K562 (cell line): Measurements from ENCODE around the gene VIPR2.

Source experiments
- L3MBTL2 ChIP-seq: fragments of 450-650 bp; IDR thresholded peaks from 2 replicates; pipeline ENCODE4 v1.6.1; 2016; ENCODE audit warnings: mild to moderate bottlenecking, moderate library complexity
- THRA ChIP-seq: fragments of 450-650 bp; IDR thresholded peaks from 2 replicates; pipeline ENCODE4 v1.6.1; 2017; ENCODE audit warnings: mild to moderate bottlenecking, moderate library complexity
- ZNF408 ChIP-seq: fragments of 250-450 bp; sonication (Bioruptor Pico); IDR thresholded peaks from 2 replicates; pipeline ENCODE4 v1.4.0; 2020; ENCODE audit warnings: low read depth, mild to moderate bottlenecking, moderate library complexity

GRCh38 chr7:159104188-159104920 is 40.3 kb downstream of the VIPR2 start:
- TF ChIP-seq L3MBTL2: no peak
- TF ChIP-seq ZNF408 (CRISPR knock-in tag): no peak
- no peak for TF ChIP-seq THRA
